ENCODE data around the gene A1BG. TPM values are rescaled to one million over a fixed set of nuclear protein-coding genes. Genes with fewer than 3 reads are reported as not detected.
A peak's percentile ranks its signal among the peaks of the same experiment; 100 is the strongest.

A1BG gene
- total and polyA plus RNA-seq, 2 experiments from 2014 or later = 35.9 to 108 TPM

DNA sequence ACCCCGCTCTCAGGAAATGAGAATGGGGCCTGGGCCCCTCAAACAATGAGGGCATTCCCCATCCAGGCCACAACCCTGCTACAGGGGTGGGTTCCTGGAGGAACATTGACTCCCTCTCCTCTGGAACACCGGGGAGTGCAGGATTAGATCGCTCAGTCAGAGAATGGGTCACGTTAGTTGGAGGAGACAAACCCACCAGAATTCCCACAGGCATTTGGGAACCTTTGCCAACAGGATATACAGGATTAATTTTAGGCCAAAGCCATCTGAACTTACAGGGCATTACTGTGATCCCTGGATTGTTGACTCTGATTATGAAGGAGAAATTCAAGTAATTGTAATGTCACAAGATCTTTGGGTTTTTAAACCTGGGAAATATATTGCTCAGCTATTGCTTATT is 45.6 kb downstream of the A1BG start:
- Histone ChIP-seq H3K36me3 (replicated peaks; ENCODE audit: insufficient read depth, low read depth) (no peaks in the 10 kb centered on the region), H2AFZ (no peak overlapping the region), H3K9me2 (replicated peaks; ENCODE audit: insufficient read depth) (no peaks in the 10 kb centered on the region), H3K27me3 (no peaks in the 10 kb centered on the region), H3K79me2 (peaks cover 39% of the 10 kb centered on the region), H3K4me1 (ENCODE audit: insufficient read depth) (peaks cover 9% of the 10 kb centered on the region), H3K27ac (no peak overlapping the region), H4K20me1 (ENCODE audit: insufficient read depth, poor library complexity, severe bottlenecking) (no peaks in the 10 kb centered on the region), H3K4me3 (no peak overlapping the region), H3K4me2 (no peak overlapping the region), H3K9me3 (ENCODE audit: low read depth) (no peaks in the 10 kb centered on the region)
- TF ChIP-seq EZH2phosphoT487 (IDR thresholded peaks at IDR 0.05; ENCODE audit: low read depth, severe bottlenecking, unreplicated experiment) (no peak), EZH2 (IDR thresholded peaks at IDR 0.05; ENCODE audit: borderline replicate concordance) (no peak)
- TF ChIP-seq, protein P1, sequence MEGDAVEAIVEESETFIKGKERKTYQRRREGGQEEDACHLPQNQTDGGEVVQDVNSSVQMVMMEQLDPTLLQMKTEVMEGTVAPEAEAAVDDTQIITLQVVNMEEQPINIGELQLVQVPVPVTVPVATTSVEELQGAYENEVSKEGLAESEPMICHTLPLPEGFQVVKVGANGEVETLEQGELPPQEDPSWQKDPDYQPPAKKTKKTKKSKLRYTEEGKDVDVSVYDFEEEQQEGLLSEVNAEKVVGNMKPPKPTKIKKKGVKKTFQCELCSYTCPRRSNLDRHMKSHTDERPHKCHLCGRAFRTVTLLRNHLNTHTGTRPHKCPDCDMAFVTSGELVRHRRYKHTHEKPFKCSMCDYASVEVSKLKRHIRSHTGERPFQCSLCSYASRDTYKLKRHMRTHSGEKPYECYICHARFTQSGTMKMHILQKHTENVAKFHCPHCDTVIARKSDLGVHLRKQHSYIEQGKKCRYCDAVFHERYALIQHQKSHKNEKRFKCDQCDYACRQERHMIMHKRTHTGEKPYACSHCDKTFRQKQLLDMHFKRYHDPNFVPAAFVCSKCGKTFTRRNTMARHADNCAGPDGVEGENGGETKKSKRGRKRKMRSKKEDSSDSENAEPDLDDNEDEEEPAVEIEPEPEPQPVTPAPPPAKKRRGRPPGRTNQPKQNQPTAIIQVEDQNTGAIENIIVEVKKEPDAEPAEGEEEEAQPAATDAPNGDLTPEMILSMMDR (IDR thresholded peaks at IDR 0.05; ENCODE audit: poor library complexity) = no peak
- WGBS (ENCODE audit: low lambda C conversion rate, missing lambda C conversion rate) = 95% methylated on average over 4 of the region's 4 CpGs
- no peak for DNase-seq (ENCODE audit: low spot score)

DNA sequence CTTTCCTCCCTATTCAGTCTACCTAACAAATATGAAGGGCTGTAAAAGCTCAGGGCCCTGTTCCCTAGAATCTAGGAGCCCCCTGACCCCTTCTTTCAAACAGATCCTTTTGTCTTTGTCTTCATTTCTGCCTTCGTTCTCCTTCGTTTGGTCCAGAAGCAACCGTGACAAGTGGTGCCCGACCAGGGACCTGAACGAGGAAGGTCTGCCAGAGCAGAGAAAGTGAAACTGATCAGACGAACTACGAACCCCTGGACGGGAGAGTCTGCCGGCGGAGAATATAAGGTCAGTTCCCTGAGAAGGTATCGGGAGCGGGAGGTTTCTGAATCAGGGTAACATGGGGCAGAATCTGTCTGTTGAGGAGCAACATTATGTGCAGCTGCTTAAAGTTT is 47.4 kb downstream of the A1BG start:
- 65% methylated on average over 12 of the region's 12 CpGs for WGBS (ENCODE audit: low lambda C conversion rate, missing lambda C conversion rate)
- Histone ChIP-seq H3K4me3 (peak overlapping the region; percentile 58), H4K20me1 (ENCODE audit: insufficient read depth, poor library complexity, severe bottlenecking) (no peaks in the 10 kb centered on the region), H3K9me3 (ENCODE audit: low read depth) (no peaks in the 10 kb centered on the region), H3K79me2 (peaks cover 42% of the 10 kb centered on the region), H2AFZ (peak overlapping the region; percentile 58), H3K27me3 (no peaks in the 10 kb centered on the region), H3K27ac (peak overlapping the region; percentile 84), H3K36me3 (replicated peaks; ENCODE audit: insufficient read depth, low read depth) (no peaks in the 10 kb centered on the region), H3K4me2 (peak overlapping the region; percentile 95), H3K4me1 (ENCODE audit: insufficient read depth) (peaks cover 9% of the 10 kb centered on the region), H3K9me2 (replicated peaks; ENCODE audit: insufficient read depth) (no peaks in the 10 kb centered on the region)
- TF ChIP-seq EZH2 (IDR thresholded peaks at IDR 0.05; ENCODE audit: borderline replicate concordance) (no peak), EZH2phosphoT487 (IDR thresholded peaks at IDR 0.05; ENCODE audit: low read depth, severe bottlenecking, unreplicated experiment) (no peak)
- TF ChIP-seq, protein P1 (IDR thresholded peaks at IDR 0.05; ENCODE audit: poor library complexity) = no peak
- peak; percentile 25 for DNase-seq (ENCODE audit: low spot score)

DNA sequence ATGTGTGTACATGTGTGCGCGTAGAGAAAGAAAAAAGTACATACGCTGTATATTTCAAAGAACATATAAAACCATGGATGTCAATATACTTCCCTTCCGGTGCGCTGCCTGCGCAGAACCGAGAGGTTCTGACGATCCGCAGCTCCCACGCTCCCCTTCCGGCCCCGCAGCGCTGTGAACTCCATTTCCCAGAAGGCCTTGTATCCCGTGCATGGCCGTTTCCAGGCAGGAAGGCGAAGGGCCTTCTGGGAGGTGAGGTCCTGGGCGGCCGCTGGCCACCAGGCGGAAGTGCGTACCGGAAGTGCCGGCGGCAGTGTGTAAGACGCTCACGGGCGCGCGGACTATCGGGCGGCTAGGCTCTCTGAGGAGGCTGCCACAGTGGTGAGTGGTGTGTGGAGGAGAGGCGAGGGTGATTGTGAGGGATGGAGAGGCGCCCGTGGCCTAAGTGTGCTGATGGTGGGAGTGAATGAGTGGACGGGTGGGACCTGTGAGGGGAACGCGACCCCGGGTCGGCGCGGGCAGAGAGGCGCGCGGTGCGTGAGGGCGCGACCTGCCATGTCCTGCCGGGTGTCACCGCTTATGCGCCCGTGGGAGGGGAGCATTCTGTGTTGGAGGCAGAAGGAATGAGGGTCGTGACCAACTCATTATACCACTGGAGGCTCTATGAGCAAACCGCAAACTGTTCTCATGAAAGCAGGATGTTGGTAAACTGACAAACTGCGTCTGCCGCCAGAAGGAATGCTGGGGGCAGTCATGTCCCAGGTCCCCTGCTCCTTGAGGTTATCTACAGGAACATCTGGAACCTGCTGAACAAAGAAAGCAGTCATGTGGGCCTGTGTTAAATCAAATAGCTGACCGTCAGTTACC is 48.0 kb downstream of the A1BG start, which contains the start of gene ERVK3-1:
Gene ERVK3-1 (plus strand): TSS at position 313 of the 867 bp plus-strand sequence. CDS start 6,792 bp downstream, outside the sequence.
- no peaks in the 10 kb centered on the region for H4K20me1 ChIP-seq (ENCODE audit: insufficient read depth, poor library complexity, severe bottlenecking)
- H3K9me3 ChIP-seq (ENCODE audit: low read depth) = no peaks in the 10 kb centered on the region
- no peaks in the 10 kb centered on the region for H3K36me3 ChIP-seq (replicated peaks; ENCODE audit: insufficient read depth, low read depth)
- peak within 1 kb of the TSS; percentile 73 for H2AFZ ChIP-seq
- H3K27me3 ChIP-seq = no peaks in the 10 kb centered on the region
- peaks cover 42% of the 10 kb centered on the region for H3K79me2 ChIP-seq
- under 1% methylated on average over 55 of the region's 55 CpGs for WGBS (ENCODE audit: low lambda C conversion rate, missing lambda C conversion rate)
- H3K9me2 ChIP-seq (replicated peaks; ENCODE audit: insufficient read depth) = no peaks in the 10 kb centered on the region
- H3K4me1 ChIP-seq (ENCODE audit: insufficient read depth) = peaks cover 9% of the 10 kb centered on the region
- DNase-seq (ENCODE audit: low spot score) = peak; percentile 98
- H3K27ac ChIP-seq = peak within 1 kb of the TSS; percentile 84
- no peak for TF ChIP-seq EZH2phosphoT487 (IDR thresholded peaks at IDR 0.05; ENCODE audit: low read depth, severe bottlenecking, unreplicated experiment)
- H3K4me2 ChIP-seq = peak within 1 kb of the TSS; percentile 95
- peak within 1 kb of the TSS; percentile 58 for H3K4me3 ChIP-seq

DNA sequence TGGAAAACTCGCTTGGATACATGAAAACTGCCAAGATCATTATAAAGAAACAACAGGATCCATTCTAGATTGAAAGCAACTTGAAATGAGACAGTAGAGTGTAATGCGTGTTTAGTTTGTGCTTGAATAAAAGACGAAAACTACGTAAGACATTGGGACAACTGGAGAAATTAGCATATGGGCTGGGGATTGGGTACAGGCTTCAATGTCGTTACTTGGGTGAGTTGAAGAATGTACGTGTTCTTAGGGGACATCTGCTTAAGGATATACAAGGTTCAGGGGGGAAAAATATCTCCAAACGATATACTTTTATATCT is 48.6 kb downstream of the A1BG start:
- Histone ChIP-seq H3K79me2 (peaks cover 39% of the 10 kb centered on the region), H3K4me1 (ENCODE audit: insufficient read depth) (peaks cover 9% of the 10 kb centered on the region)

More for the DNA sequence above, 48.6 kb downstream of the A1BG start:
- no peaks in the 10 kb centered on the region for H3K36me3 ChIP-seq (replicated peaks; ENCODE audit: insufficient read depth, low read depth)
- peak overlapping the region; percentile 79 for H3K27ac ChIP-seq
- no peaks in the 10 kb centered on the region for H3K27me3 ChIP-seq
- no peaks in the 10 kb centered on the region for H3K9me3 ChIP-seq (ENCODE audit: low read depth)
- peak overlapping the region; percentile 73 for H2AFZ ChIP-seq
- H3K9me2 ChIP-seq (replicated peaks; ENCODE audit: insufficient read depth) = no peaks in the 10 kb centered on the region
- H3K4me2 ChIP-seq = peak overlapping the region; percentile 75
- DNase-seq (ENCODE audit: low spot score) = no peak
- no peak for TF ChIP-seq EZH2phosphoT487 (IDR thresholded peaks at IDR 0.05; ENCODE audit: low read depth, severe bottlenecking, unreplicated experiment)
- TF ChIP-seq, protein P1 (IDR thresholded peaks at IDR 0.05; ENCODE audit: poor library complexity) = no peak
- no peak for TF ChIP-seq EZH2 (IDR thresholded peaks at IDR 0.05; ENCODE audit: borderline replicate concordance)
- 13% methylated on average over 7 of the region's 7 CpGs for WGBS (ENCODE audit: low lambda C conversion rate, missing lambda C conversion rate)
- H3K4me3 ChIP-seq = peak overlapping the region; percentile 34
- H4K20me1 ChIP-seq (ENCODE audit: insufficient read depth, poor library complexity, severe bottlenecking) = no peaks in the 10 kb centered on the region
